HCT116 (cell line): ENCODE data around the gene IER5L. TPM values are rescaled to one million over a fixed set of nuclear protein-coding genes. Genes with fewer than 3 reads are reported as not detected.

Source experiments
- ATAC-seq: fragments of 200-7000 bp; cut with Tn5 transposase; 2 replicates; pipeline ENCODE4 v1.9.1; 2020; ENCODE audit warnings: mild to moderate bottlenecking, moderate library complexity
- BruUV-seq: library from RNA; stranded (reverse); fragments of 400-500 nt; replicated peaks from 2 replicates; lab custom pipeline; 2021; lab: Mats Ljungman, UMichigan
- CTCF ChIA-PET: fragments of 300-600 bp; sonication (Branson Sonifier 250); formaldehyde crosslinking; loops from one replicate; lab custom pipeline; 2021; ENCODE audit warnings: antibody characterized with exemption; lab: Charles Lee
- POLR2A ChIA-PET: fragments of 300-600, 350-600 bp; sonication (Branson Sonifier 250); formaldehyde crosslinking; loops from one replicate; lab custom pipeline; 2021; ENCODE audit warnings: antibody characterized with exemption; lab: Charles Lee
- RAD21 ChIA-PET, 2 experiments: fragments of 300-600 bp; sonication (Branson Sonifier 250); formaldehyde crosslinking; loops; one replicate each; lab custom pipeline; 2023; ENCODE audit warnings: low total read pairs in 2 of 2; ENCODE audit not compliant: uncharacterized antibody in 2 of 2, unreplicated experiment in 2 of 2, low non-redundant PET in 1 of 2; lab: Charles Lee
- DNase-seq: peaks from one replicate; pipeline ENCODE4 v3.0.0-alpha.2; 2010; ENCODE audit warnings: low read depth, low spot score
- H2AFZ ChIP-seq: fragments of 200-600 bp; shearing (Covaris generic), sonication (generic); 2 replicates; pipeline ENCODE4 v1.6.1; 2017; ENCODE audit warnings: low read depth, mixed run types, mixed read lengths, antibody characterized with exemption, low read length; ENCODE audit not compliant: poor library complexity, severe bottlenecking
- H3K27ac ChIP-seq: 2 replicates; pipeline ENCODE4 v1.5.1; 2012; ENCODE audit warnings: low read depth, low read length
- H3K27me3 ChIP-seq: fragments of 200-600 bp; sonication (generic); 2 replicates; pipeline ENCODE4 v1.6.1; 2016; ENCODE audit warnings: mixed run types, low read length, mixed read lengths; ENCODE audit not compliant: insufficient read depth
- H3K36me3 ChIP-seq, 2 experiments: fragments of 200-500 bp in 1 of 2; fragments of 200-600 bp in 1 of 2; sonication (Bioruptor generic) in 1 of 2; sonication (generic) in 1 of 2; 2 replicates each; pipeline versions ENCODE4 v1.5.1 to v1.6.1; 2014 to 2016; ENCODE audit warnings: low read length in 2 of 2, inconsistent platforms in 1 of 2, mixed read lengths in 1 of 2, mixed run types in 1 of 2; ENCODE audit not compliant: insufficient read depth in 2 of 2, control insufficient read depth in 1 of 2
- H3K4me1 ChIP-seq, 2 experiments: fragments of 200-600 bp in 1 of 2; sonication (generic) in 1 of 2; 2 replicates each; pipeline versions ENCODE4 v1.5.1 to v1.6.1; 2012 to 2017; ENCODE audit warnings: low read length in 2 of 2, inconsistent platforms in 1 of 2, mild to moderate bottlenecking in 1 of 2, mixed read lengths in 1 of 2, mixed run types in 1 of 2, moderate library complexity in 1 of 2; ENCODE audit not compliant: insufficient read depth in 2 of 2, control insufficient read depth in 1 of 2
- H3K4me2 ChIP-seq: fragments of 200-600 bp; sonication (generic); 2 replicates; pipeline ENCODE4 v1.6.1; 2017; ENCODE audit warnings: mixed run types, low read length, mixed read lengths
- H3K4me3 ChIP-seq, 2 experiments: fragments of 200-600 bp in 1 of 2; sonication (generic) in 1 of 2; replicated peaks in 1 of 2; 2 replicates each; pipeline ENCODE4 v1.5.1; 2011 to 2016; ENCODE audit warnings: low read length in 2 of 2, control low read depth in 1 of 2, low read depth in 1 of 2, mild to moderate bottlenecking in 1 of 2, mixed read lengths in 1 of 2, mixed run types in 1 of 2
- H3K79me2 ChIP-seq: fragments of 200-600 bp; sonication (generic); 2 replicates; pipeline ENCODE4 v1.6.1; 2017; ENCODE audit warnings: mild to moderate bottlenecking, mixed run types, low read length, moderate library complexity, mixed read lengths; ENCODE audit not compliant: insufficient read depth
- H3K9ac ChIP-seq: fragments of 200-600 bp; sonication (generic); 2 replicates; pipeline ENCODE4 v1.6.1; 2016; ENCODE audit warnings: low read length, mixed read lengths
- H3K9me2 ChIP-seq: fragments of 200-600 bp; sonication (generic), shearing (Covaris generic); 2 replicates; pipeline ENCODE4 v1.6.1; 2017; ENCODE audit warnings: mixed run types, mild to moderate bottlenecking, moderate library complexity; ENCODE audit not compliant: insufficient read depth
- H3K9me3 ChIP-seq, 2 experiments: fragments of 200-500 bp in 1 of 2; fragments of 200-600 bp in 1 of 2; sonication (Bioruptor generic) in 1 of 2; sonication (generic) in 1 of 2; 2 replicates each; pipeline ENCODE4 v1.6.1; 2014 to 2017; ENCODE audit warnings: low read length in 2 of 2, mixed read lengths in 2 of 2, inconsistent platforms in 1 of 2, low read depth in 1 of 2, mild to moderate bottlenecking in 1 of 2, mixed run types in 1 of 2, moderate library complexity in 1 of 2; ENCODE audit not compliant: control insufficient read depth in 1 of 2, insufficient read depth in 1 of 2
- H4K20me1 ChIP-seq: fragments of 200-600 bp; sonication (generic), shearing (Covaris generic); 2 replicates; pipeline ENCODE4 v1.6.1; 2017; ENCODE audit warnings: mixed run types, mild to moderate bottlenecking, moderate library complexity; ENCODE audit not compliant: insufficient read depth
- CEBPB ChIP-seq: IDR thresholded peaks from 2 replicates; pipeline ENCODE4 v1.6.1; 2012; ENCODE audit warnings: low read depth
- EGR1 ChIP-seq: IDR thresholded peaks from 2 replicates; pipeline ENCODE4 v1.6.1; 2012; ENCODE audit warnings: low read depth
- EZH2 ChIP-seq: fragments of 200-600 bp; sonication (generic); IDR thresholded peaks from 2 replicates; pipeline ENCODE4 v1.6.1; 2017; ENCODE audit warnings: antibody characterized with exemption, mixed run types
- JUND ChIP-seq: IDR thresholded peaks from 2 replicates; pipeline ENCODE4 v1.6.1; 2012
- POLR2A ChIP-seq: IDR thresholded peaks from 2 replicates; pipeline ENCODE4 v1.7.0; 2011; ENCODE audit warnings: borderline replicate concordance; ENCODE audit not compliant: insufficient read depth, insufficient read length; ENCODE audit errors: extremely low read depth
- RAD21 ChIP-seq: IDR thresholded peaks from 2 replicates; pipeline ENCODE4 v1.6.1; 2012; ENCODE audit warnings: low read depth, mild to moderate bottlenecking
- SIN3A ChIP-seq: IDR thresholded peaks from 2 replicates; pipeline ENCODE4 v1.6.1; 2012; ENCODE audit warnings: low read depth
- SRF ChIP-seq: IDR thresholded peaks from 2 replicates; pipeline ENCODE4 v1.6.1; 2012; ENCODE audit warnings: low read depth
- TCF7L2 ChIP-seq: IDR thresholded peaks from 2 replicates; pipeline ENCODE4 v1.7.0; 2011; ENCODE audit warnings: borderline replicate concordance, inconsistent platforms; ENCODE audit not compliant: insufficient read depth, insufficient read length; ENCODE audit errors: extremely low read depth
- YY1 ChIP-seq: IDR thresholded peaks from 2 replicates; pipeline ENCODE4 v1.6.1; 2011; ENCODE audit warnings: low read length, low read depth, moderate library complexity, mild to moderate bottlenecking; ENCODE audit not compliant: insufficient replicate concordance; ENCODE audit errors: extremely low read depth
- ZFX ChIP-seq: fragments of 450-650 bp; IDR thresholded peaks from 2 replicates; pipeline ENCODE4 v1.6.1; 2017
- ZNF274 ChIP-seq: fragments of 200-500 bp; sonication (Bioruptor generic); IDR thresholded peaks from 2 replicates; pipeline ENCODE4 v1.6.1; 2014; ENCODE audit warnings: mild to moderate bottlenecking, low read depth, low read length, inconsistent platforms
- intact Hi-C: fragments of 100-400 bp; cut with micrococcal nuclease; formaldehyde crosslinking; loops from 2 replicates; pipeline ENCODE4 v1.10.0; 2022
- total RNA-seq: library from RNA; stranded (reverse); gene quantifications from one replicate; pipeline ENCODE4 v1.2.1, GENCODE V29; 2021; ENCODE audit not compliant: unreplicated experiment
- TF ChIP-seq, protein P1 (sequence below): IDR thresholded peaks from 2 replicates; pipeline ENCODE4 v1.6.1; 2012
- TF ChIP-seq, protein P2 (sequence below): IDR thresholded peaks from 2 replicates; pipeline ENCODE4 v1.6.1; 2012
- TF ChIP-seq, protein P3 (sequence below): IDR thresholded peaks from 2 replicates; pipeline ENCODE4 v1.6.1; 2011; ENCODE audit warnings: mild to moderate bottlenecking, low read length, moderate library complexity; ENCODE audit not compliant: insufficient replicate concordance; ENCODE audit errors: extremely low read depth
- TF ChIP-seq, protein P4 (sequence below), 3 experiments: fragments of 200-600 bp in 1 of 3; sonication (generic) in 1 of 3; IDR thresholded peaks in 2 of 3; conservative IDR thresholded peaks in 1 of 3; 2 replicates each; pipeline ENCODE4 v1.5.1; 2012 to 2017; ENCODE audit warnings: low read depth in 2 of 3, low read length in 2 of 3, antibody characterized with exemption in 1 of 3, borderline replicate concordance in 1 of 3, control low read depth in 1 of 3, mild to moderate bottlenecking in 1 of 3, mixed read lengths in 1 of 3, mixed run types in 1 of 3, moderate library complexity in 1 of 3; ENCODE audit not compliant: insufficient read depth in 1 of 3

Gene IER5L
- total RNA-seq, 1 experiment from 2014 or later: 195 TPM

DNA sequence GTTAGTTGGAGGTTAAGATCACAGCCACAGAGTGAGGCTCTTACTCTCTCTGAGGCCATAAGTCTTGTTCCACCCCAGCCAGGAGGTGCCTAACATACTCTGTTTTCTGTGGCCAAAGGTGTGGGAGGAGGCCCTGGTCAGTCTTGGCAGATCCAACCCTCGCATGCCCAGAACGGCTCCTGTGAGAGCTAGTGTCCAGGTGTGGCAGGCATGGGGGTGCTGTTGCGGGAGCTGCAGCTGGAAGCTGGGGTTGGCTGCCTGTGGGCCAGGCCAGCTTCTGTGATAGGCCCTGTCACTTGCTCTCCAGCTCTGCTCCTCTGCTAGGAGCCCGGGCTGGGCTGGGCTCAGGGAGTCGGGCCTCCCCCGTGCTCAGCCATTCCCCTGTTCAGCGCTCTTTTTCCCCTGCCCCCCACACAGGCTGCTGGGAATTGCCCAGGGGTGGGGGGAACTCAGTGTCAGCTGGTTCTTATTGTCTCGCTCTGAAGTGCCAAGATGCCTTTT lies 31.6 kb downstream of the IER5L start:
- POLR2A ChIA-PET: no interaction called here
- Histone ChIP-seq H3K4me3 (no peak overlapping the region), H2AFZ (no peak overlapping the region), H3K9me2 (no peaks in the 10 kb centered on the region), H3K9me3 (no peaks in the 10 kb centered on the region), H4K20me1 (no peaks in the 10 kb centered on the region), H3K4me2 (no peak overlapping the region), H3K9ac (peak overlapping the region; percentile 28; the same call in 1 of the 2 replicates), H3K36me3 (peaks cover 5 to 32% of the 10 kb centered on the region in 2 experiments; a peak in 2 of 4 replicates), H3K27me3 (no peaks in the 10 kb centered on the region), H3K4me1 (peaks cover 22 to 44% of the 10 kb centered on the region in 2 experiments), H3K27ac (peak overlapping the region; percentile 32; the same call in 1 of the 2 replicates), H3K79me2 (peaks cover 34% of the 10 kb centered on the region)
- no TSS peak for BruUV-seq
- intact Hi-C loops: no loop called here
- TF ChIP-seq SIN3A (no peak), SRF (no peak), RAD21 (no peak), EZH2 (no peak), POLR2A (no peak), YY1 (no peak), ZFX (no peak), TCF7L2 (no peak), CEBPB (no peak), EGR1 (no peak), ZNF274 (no peak), JUND (no peak)
- TF ChIP-seq, protein P1, sequence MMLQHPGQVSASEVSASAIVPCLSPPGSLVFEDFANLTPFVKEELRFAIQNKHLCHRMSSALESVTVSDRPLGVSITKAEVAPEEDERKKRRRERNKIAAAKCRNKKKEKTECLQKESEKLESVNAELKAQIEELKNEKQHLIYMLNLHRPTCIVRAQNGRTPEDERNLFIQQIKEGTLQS: no peak
- TF ChIP-seq, protein P2, sequence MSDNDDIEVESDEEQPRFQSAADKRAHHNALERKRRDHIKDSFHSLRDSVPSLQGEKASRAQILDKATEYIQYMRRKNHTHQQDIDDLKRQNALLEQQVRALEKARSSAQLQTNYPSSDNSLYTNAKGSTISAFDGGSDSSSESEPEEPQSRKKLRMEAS: no peak
- TF ChIP-seq, protein P3, sequence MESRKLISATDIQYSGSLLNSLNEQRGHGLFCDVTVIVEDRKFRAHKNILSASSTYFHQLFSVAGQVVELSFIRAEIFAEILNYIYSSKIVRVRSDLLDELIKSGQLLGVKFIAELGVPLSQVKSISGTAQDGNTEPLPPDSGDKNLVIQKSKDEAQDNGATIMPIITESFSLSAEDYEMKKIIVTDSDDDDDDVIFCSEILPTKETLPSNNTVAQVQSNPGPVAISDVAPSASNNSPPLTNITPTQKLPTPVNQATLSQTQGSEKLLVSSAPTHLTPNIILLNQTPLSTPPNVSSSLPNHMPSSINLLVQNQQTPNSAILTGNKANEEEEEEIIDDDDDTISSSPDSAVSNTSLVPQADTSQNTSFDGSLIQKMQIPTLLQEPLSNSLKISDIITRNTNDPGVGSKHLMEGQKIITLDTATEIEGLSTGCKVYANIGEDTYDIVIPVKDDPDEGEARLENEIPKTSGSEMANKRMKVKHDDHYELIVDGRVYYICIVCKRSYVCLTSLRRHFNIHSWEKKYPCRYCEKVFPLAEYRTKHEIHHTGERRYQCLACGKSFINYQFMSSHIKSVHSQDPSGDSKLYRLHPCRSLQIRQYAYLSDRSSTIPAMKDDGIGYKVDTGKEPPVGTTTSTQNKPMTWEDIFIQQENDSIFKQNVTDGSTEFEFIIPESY: no peak
- TF ChIP-seq, protein P4, sequence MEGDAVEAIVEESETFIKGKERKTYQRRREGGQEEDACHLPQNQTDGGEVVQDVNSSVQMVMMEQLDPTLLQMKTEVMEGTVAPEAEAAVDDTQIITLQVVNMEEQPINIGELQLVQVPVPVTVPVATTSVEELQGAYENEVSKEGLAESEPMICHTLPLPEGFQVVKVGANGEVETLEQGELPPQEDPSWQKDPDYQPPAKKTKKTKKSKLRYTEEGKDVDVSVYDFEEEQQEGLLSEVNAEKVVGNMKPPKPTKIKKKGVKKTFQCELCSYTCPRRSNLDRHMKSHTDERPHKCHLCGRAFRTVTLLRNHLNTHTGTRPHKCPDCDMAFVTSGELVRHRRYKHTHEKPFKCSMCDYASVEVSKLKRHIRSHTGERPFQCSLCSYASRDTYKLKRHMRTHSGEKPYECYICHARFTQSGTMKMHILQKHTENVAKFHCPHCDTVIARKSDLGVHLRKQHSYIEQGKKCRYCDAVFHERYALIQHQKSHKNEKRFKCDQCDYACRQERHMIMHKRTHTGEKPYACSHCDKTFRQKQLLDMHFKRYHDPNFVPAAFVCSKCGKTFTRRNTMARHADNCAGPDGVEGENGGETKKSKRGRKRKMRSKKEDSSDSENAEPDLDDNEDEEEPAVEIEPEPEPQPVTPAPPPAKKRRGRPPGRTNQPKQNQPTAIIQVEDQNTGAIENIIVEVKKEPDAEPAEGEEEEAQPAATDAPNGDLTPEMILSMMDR (IDR thresholded peaks at IDR 0.05 in 2 of 3, conservative IDR thresholded peaks at IDR 0.05 in 1 of 3; ENCODE audit: borderline replicate concordance in 1 of 3, insufficient read depth in 1 of 3, low read depth in 2 of 3, low read length in 2 of 3): no peak
- no peak for ATAC-seq
- DNase-seq: no peak
- CTCF ChIA-PET: no interaction called here
- RAD21 ChIA-PET: no interaction called here
